WTC11 (cell line): ENCODE data around the gene TPCN2. TPM values are rescaled to one million over a fixed set of nuclear protein-coding genes. Genes with fewer than 3 reads are reported as not detected.

ENCODE experiments used
- ATAC-seq: fragments of 200-7000 bp; cut with Tn5 transposase; 2 replicates; pipeline ENCODE4 v1.10.0; 2021; ENCODE audit warnings: mild to moderate bottlenecking, moderate library complexity
- CTCF ChIA-PET: fragments of 300-600 bp; sonication (Branson Sonifier 250); formaldehyde crosslinking; loops from one replicate; lab custom pipeline; 2021; ENCODE audit warnings: antibody characterized with exemption; lab: Charles Lee
- POLR2A ChIA-PET: fragments of 350-600 bp; sonication (Branson Sonifier 250); formaldehyde crosslinking; loops from one replicate; lab custom pipeline; 2021; ENCODE audit warnings: antibody characterized with exemption; lab: Charles Lee
- DNase-seq: peaks from one replicate; pipeline ENCODE4 v3.0.0; 2021; ENCODE audit warnings: low spot score
- H3K27ac Mint-ChIP-seq: 2 replicates; pipeline ENCODE4 v1.8.0; 2021; ENCODE audit warnings: mixed read lengths
- H3K27me3 Mint-ChIP-seq: 2 replicates; pipeline ENCODE4 v1.8.0; 2021; ENCODE audit warnings: low read depth, mild to moderate bottlenecking, moderate library complexity, mixed read lengths
- H3K36me3 Mint-ChIP-seq: 2 replicates; pipeline ENCODE4 v1.8.0; 2021; ENCODE audit warnings: mixed read lengths
- H3K4me1 Mint-ChIP-seq: 2 replicates; pipeline ENCODE4 v1.8.0; 2022; ENCODE audit warnings: mixed read lengths
- H3K4me3 Mint-ChIP-seq: 2 replicates; pipeline ENCODE4 v1.8.0; 2021; ENCODE audit warnings: mild to moderate bottlenecking, moderate library complexity, mixed read lengths
- H3K9me3 Mint-ChIP-seq: 2 replicates; pipeline ENCODE4 v1.8.0; 2021; ENCODE audit warnings: mixed read lengths
- CREB1 ChIP-seq: sonication (generic); formaldehyde crosslinking; IDR thresholded peaks from 2 replicates; pipeline ENCODE4 v1.8.0; 2023; ENCODE audit warnings: mild to moderate bottlenecking, missing genetic modification reagents
- CREM ChIP-seq: sonication (generic); formaldehyde crosslinking; IDR thresholded peaks from 2 replicates; pipeline ENCODE4 v1.8.1; 2022; ENCODE audit warnings: mild to moderate bottlenecking, missing genetic modification reagents, moderate library complexity
- EMX1 ChIP-seq: fragments of 250-450 bp; sonication (Bioruptor Pico); IDR thresholded peaks from 2 replicates; pipeline ENCODE4 v1.8.0; 2021; ENCODE audit warnings: mild to moderate bottlenecking
- FOXP1 ChIP-seq: sonication (generic); formaldehyde crosslinking; IDR thresholded peaks from 2 replicates; pipeline ENCODE4 v1.8.0; 2022; ENCODE audit warnings: missing genetic modification reagents, mild to moderate bottlenecking, moderate library complexity, borderline replicate concordance
- GABPB1 ChIP-seq: sonication (generic); formaldehyde crosslinking; IDR thresholded peaks from 2 replicates; pipeline ENCODE4 v1.8.1; 2023; ENCODE audit warnings: mild to moderate bottlenecking, missing genetic modification reagents
- GRHL2 ChIP-seq: fragments of 250-450 bp; sonication (Bioruptor Pico); IDR thresholded peaks from 2 replicates; pipeline ENCODE4 v1.8.0; 2022; ENCODE audit warnings: mild to moderate bottlenecking, moderate library complexity; ENCODE audit not compliant: insufficient replicate concordance, severe bottlenecking
- JAZF1 ChIP-seq: fragments of 250-450 bp; sonication (Bioruptor Pico); IDR thresholded peaks from 2 replicates; pipeline ENCODE4 v1.9.0; 2021; ENCODE audit warnings: moderate library complexity, mild to moderate bottlenecking, inconsistent platforms
- NFYB ChIP-seq: sonication (generic); formaldehyde crosslinking; conservative IDR thresholded peaks from 2 replicates; pipeline ENCODE4 v1.8.0; 2022; ENCODE audit warnings: low read depth, missing genetic modification reagents
- NR2C2 ChIP-seq: sonication (generic); formaldehyde crosslinking; IDR thresholded peaks from 2 replicates; pipeline ENCODE4 v1.8.0; 2022; ENCODE audit warnings: mild to moderate bottlenecking, missing genetic modification reagents
- RORB ChIP-seq: fragments of 250-450 bp; sonication (Bioruptor Pico); IDR thresholded peaks from 2 replicates; pipeline ENCODE4 v1.9.0; 2021; ENCODE audit warnings: mild to moderate bottlenecking
- SMAD3 ChIP-seq: sonication (generic); formaldehyde crosslinking; IDR thresholded peaks from 2 replicates; pipeline ENCODE4 v1.8.0; 2022; ENCODE audit warnings: missing genetic modification reagents, mild to moderate bottlenecking, borderline replicate concordance
- TEAD1 ChIP-seq: sonication (generic); formaldehyde crosslinking; IDR thresholded peaks from 2 replicates; pipeline ENCODE4 v1.8.0; 2022; ENCODE audit warnings: mild to moderate bottlenecking, missing genetic modification reagents
- ZNF121 ChIP-seq: sonication (generic); formaldehyde crosslinking; IDR thresholded peaks from 2 replicates; pipeline ENCODE4 v1.8.0; 2023; ENCODE audit warnings: missing genetic modification reagents
- ZNF263 ChIP-seq: sonication (generic); formaldehyde crosslinking; IDR thresholded peaks from 2 replicates; pipeline ENCODE4 v1.8.1; 2022; ENCODE audit warnings: low read depth, mild to moderate bottlenecking, moderate library complexity, missing genetic modification reagents
- total RNA-seq: library from RNA; stranded (reverse); gene quantifications from 3 replicates; pipeline ENCODE4 v1.2.3, GENCODE V29; 2021
- TF ChIP-seq, protein P1 (sequence below): sonication (generic); formaldehyde crosslinking; IDR thresholded peaks from 2 replicates; pipeline ENCODE4 v1.8.1; 2022; ENCODE audit warnings: low read depth, missing genetic modification reagents, borderline replicate concordance
- TF ChIP-seq, protein P2 (sequence below): sonication (generic); formaldehyde crosslinking; IDR thresholded peaks from 2 replicates; pipeline ENCODE4 v1.8.1; 2023; ENCODE audit warnings: mild to moderate bottlenecking, moderate library complexity, missing genetic modification reagents
- TF ChIP-seq, protein P3 (sequence below): sonication (generic); formaldehyde crosslinking; IDR thresholded peaks from 2 replicates; pipeline ENCODE4 v1.8.1; 2023; ENCODE audit warnings: mild to moderate bottlenecking, missing genetic modification reagents
- TF ChIP-seq, protein P4 (sequence below): sonication (generic); formaldehyde crosslinking; IDR thresholded peaks from 2 replicates; pipeline ENCODE4 v1.8.1; 2022; ENCODE audit warnings: mild to moderate bottlenecking, missing genetic modification reagents, moderate library complexity, borderline replicate concordance
- TF ChIP-seq, protein P5 (sequence below): sonication (generic); formaldehyde crosslinking; IDR thresholded peaks from 2 replicates; pipeline ENCODE4 v1.8.1; 2023; ENCODE audit warnings: mild to moderate bottlenecking, missing genetic modification reagents, borderline replicate concordance
- TF ChIP-seq, protein P6 (sequence below): sonication (generic); formaldehyde crosslinking; IDR thresholded peaks from 2 replicates; pipeline ENCODE4 v1.8.0; 2022; ENCODE audit warnings: mild to moderate bottlenecking, missing genetic modification reagents

Gene TPCN2
- total RNA-seq, 1 experiment from 2014 or later = 24.6 TPM

DNA sequence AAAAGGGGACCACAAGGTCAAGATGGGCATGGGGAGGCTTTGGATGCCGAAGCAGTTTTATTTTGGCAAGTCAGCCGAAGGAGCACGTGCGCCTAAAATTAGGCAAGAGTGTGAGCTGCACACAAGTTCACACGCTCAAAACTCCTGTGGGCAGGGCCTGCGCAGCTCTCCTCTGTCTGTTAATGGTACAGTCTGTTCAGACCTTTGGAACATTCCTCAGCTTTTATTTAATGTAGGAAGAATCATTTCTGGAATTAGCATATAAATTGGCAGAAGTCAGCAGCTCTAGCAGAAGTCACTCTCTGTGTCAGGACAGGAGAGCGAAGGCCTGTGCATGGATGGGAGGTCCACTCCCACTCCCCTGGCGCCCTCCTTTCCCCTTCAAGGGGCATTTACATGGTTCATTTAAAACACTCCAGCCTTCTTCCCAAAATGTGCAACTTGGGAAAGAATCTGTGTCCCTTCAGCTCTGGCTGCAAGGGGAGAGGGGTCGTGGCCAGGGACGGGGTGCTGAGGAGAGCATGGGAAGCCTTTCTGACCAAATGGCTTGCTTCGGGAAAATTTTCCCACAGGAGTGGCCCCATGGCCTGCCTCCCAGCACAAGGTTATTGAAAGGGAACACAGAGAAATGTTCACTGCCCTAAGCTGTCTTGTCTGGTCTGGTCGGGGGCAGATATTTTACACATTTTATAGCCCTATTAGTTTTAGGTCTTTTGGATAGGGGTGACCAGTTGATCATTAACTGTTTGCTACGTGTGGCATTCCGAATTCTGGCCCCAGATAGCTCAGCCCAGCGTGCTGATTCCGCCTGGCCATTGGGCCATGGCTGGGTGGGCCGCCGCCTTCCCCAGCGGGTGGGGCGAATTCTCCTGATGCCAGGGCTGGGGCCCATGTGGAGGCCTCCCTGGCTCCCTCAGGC lies 63.2 kb downstream of the TPCN2 start:
- DNase-seq = no peak
- no peak overlapping the region for H3K4me3 Mint-ChIP-seq
- peaks cover 34% of the 10 kb centered on the region for H3K9me3 Mint-ChIP-seq
- ChIA-PET CTCF (interaction anchor here (1.2 kb wide), 1 partner anchor 20 kb away, joined by 6 read pairs; no protein-coding TSS in a partner anchor), POLR2A (no interaction called here)
- no peak overlapping the region for H3K27ac Mint-ChIP-seq
- no peaks in the 10 kb centered on the region for H3K4me1 Mint-ChIP-seq
- no peak for ATAC-seq
- H3K36me3 Mint-ChIP-seq = peaks cover 26% of the 10 kb centered on the region
- TF ChIP-seq, protein P1, sequence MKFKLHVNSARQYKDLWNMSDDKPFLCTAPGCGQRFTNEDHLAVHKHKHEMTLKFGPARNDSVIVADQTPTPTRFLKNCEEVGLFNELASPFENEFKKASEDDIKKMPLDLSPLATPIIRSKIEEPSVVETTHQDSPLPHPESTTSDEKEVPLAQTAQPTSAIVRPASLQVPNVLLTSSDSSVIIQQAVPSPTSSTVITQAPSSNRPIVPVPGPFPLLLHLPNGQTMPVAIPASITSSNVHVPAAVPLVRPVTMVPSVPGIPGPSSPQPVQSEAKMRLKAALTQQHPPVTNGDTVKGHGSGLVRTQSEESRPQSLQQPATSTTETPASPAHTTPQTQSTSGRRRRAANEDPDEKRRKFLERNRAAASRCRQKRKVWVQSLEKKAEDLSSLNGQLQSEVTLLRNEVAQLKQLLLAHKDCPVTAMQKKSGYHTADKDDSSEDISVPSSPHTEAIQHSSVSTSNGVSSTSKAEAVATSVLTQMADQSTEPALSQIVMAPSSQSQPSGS (CRISPR knock-in tag) = no peak
- TF ChIP-seq, protein P2, sequence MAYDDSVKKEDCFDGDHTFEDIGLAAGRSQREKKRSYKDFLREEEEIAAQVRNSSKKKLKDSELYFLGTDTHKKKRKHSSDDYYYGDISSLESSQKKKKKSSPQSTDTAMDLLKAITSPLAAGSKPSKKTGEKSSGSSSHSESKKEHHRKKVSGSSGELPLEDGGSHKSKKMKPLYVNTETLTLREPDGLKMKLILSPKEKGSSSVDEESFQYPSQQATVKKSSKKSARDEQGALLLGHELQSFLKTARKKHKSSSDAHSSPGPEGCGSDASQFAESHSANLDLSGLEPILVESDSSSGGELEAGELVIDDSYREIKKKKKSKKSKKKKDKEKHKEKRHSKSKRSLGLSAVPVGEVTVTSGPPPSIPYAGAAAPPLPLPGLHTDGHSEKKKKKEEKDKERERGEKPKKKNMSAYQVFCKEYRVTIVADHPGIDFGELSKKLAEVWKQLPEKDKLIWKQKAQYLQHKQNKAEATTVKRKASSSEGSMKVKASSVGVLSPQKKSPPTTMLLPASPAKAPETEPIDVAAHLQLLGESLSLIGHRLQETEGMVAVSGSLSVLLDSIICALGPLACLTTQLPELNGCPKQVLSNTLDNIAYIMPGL (CRISPR knock-in tag) = no peak
- TF ChIP-seq RORB (no peak), CREM (CRISPR knock-in tag) (no peak), GRHL2 (CRISPR knock-in tag) (no peak), FOXP1 (CRISPR knock-in tag) (no peak), CREB1 (CRISPR knock-in tag) (no peak), JAZF1 (CRISPR knock-in tag) (no peak), ZNF121 (CRISPR knock-in tag) (no peak), GABPB1 (CRISPR knock-in tag) (no peak), NR2C2 (CRISPR knock-in tag) (no peak), EMX1 (CRISPR knock-in tag) (no peak), NFYB (CRISPR knock-in tag) (no peak), ZNF263 (CRISPR knock-in tag) (no peak), TEAD1 (no peak), SMAD3 (CRISPR knock-in tag) (no peak)
- TF ChIP-seq, protein P3, sequence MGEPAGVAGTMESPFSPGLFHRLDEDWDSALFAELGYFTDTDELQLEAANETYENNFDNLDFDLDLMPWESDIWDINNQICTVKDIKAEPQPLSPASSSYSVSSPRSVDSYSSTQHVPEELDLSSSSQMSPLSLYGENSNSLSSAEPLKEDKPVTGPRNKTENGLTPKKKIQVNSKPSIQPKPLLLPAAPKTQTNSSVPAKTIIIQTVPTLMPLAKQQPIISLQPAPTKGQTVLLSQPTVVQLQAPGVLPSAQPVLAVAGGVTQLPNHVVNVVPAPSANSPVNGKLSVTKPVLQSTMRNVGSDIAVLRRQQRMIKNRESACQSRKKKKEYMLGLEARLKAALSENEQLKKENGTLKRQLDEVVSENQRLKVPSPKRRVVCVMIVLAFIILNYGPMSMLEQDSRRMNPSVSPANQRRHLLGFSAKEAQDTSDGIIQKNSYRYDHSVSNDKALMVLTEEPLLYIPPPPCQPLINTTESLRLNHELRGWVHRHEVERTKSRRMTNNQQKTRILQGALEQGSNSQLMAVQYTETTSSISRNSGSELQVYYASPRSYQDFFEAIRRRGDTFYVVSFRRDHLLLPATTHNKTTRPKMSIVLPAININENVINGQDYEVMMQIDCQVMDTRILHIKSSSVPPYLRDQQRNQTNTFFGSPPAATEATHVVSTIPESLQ (CRISPR knock-in tag) = no peak
- TF ChIP-seq, protein P4, sequence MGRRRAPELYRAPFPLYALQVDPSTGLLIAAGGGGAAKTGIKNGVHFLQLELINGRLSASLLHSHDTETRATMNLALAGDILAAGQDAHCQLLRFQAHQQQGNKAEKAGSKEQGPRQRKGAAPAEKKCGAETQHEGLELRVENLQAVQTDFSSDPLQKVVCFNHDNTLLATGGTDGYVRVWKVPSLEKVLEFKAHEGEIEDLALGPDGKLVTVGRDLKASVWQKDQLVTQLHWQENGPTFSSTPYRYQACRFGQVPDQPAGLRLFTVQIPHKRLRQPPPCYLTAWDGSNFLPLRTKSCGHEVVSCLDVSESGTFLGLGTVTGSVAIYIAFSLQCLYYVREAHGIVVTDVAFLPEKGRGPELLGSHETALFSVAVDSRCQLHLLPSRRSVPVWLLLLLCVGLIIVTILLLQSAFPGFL (CRISPR knock-in tag) = no peak
- TF ChIP-seq, protein P5, sequence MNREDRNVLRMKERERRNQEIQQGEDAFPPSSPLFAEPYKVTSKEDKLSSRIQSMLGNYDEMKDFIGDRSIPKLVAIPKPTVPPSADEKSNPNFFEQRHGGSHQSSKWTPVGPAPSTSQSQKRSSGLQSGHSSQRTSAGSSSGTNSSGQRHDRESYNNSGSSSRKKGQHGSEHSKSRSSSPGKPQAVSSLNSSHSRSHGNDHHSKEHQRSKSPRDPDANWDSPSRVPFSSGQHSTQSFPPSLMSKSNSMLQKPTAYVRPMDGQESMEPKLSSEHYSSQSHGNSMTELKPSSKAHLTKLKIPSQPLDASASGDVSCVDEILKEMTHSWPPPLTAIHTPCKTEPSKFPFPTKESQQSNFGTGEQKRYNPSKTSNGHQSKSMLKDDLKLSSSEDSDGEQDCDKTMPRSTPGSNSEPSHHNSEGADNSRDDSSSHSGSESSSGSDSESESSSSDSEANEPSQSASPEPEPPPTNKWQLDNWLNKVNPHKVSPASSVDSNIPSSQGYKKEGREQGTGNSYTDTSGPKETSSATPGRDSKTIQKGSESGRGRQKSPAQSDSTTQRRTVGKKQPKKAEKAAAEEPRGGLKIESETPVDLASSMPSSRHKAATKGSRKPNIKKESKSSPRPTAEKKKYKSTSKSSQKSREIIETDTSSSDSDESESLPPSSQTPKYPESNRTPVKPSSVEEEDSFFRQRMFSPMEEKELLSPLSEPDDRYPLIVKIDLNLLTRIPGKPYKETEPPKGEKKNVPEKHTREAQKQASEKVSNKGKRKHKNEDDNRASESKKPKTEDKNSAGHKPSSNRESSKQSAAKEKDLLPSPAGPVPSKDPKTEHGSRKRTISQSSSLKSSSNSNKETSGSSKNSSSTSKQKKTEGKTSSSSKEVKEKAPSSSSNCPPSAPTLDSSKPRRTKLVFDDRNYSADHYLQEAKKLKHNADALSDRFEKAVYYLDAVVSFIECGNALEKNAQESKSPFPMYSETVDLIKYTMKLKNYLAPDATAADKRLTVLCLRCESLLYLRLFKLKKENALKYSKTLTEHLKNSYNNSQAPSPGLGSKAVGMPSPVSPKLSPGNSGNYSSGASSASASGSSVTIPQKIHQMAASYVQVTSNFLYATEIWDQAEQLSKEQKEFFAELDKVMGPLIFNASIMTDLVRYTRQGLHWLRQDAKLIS (CRISPR knock-in tag) = no peak
- TF ChIP-seq, protein P6, sequence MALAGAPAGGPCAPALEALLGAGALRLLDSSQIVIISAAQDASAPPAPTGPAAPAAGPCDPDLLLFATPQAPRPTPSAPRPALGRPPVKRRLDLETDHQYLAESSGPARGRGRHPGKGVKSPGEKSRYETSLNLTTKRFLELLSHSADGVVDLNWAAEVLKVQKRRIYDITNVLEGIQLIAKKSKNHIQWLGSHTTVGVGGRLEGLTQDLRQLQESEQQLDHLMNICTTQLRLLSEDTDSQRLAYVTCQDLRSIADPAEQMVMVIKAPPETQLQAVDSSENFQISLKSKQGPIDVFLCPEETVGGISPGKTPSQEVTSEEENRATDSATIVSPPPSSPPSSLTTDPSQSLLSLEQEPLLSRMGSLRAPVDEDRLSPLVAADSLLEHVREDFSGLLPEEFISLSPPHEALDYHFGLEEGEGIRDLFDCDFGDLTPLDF (CRISPR knock-in tag) = no peak
- H3K27me3 Mint-ChIP-seq = peaks cover 3% of the 10 kb centered on the region
